B cell (primary cell): Measurements from ENCODE around the gene CRYBA2. TPM values are rescaled to one million over a fixed set of nuclear protein-coding genes. Genes with fewer than 3 reads are reported as not detected.

ENCODE experiments used
- ATAC-seq: fragments of 200-7000 bp; cut with Tn5 transposase; one replicate; pipeline ENCODE4 v1.10.0; 2021; ENCODE audit warnings: low read depth, mild to moderate bottlenecking, moderate number of reproducible peaks, moderate library complexity
- CTCF ChIA-PET: fragments of 350-600 bp; sonication (Branson Sonifier 250); formaldehyde crosslinking; loops from one replicate; lab custom pipeline; 2021; ENCODE audit warnings: antibody characterized with exemption, inconsistent platforms; lab: Charles Lee
- POLR2A ChIA-PET: fragments of 350-600 bp; sonication (Branson Sonifier 250); formaldehyde crosslinking; loops from one replicate; lab custom pipeline; 2021; ENCODE audit warnings: antibody characterized with exemption; lab: Charles Lee
- DNase-seq: peaks from one replicate; pipeline ENCODE4 v3.0.0; 2013
- H2AFZ ChIP-seq: 2 replicates; pipeline ENCODE4 v1.6.1; 2012; ENCODE audit warnings: mild to moderate bottlenecking, low read depth, low read length; ENCODE audit not compliant: insufficient read depth, poor library complexity, severe bottlenecking
- H3K27ac ChIP-seq, 2 donors: 1 replicate in 1 of 2; 2 replicates in 1 of 2; pipeline ENCODE4 v1.5.1; 2012 to 2013; ENCODE audit warnings: low read length in 2 of 2, mild to moderate bottlenecking in 2 of 2, moderate library complexity in 1 of 2
- H3K27me3 ChIP-seq, 4 experiments: fragments of 200-600 bp in 1 of 4; sonication (generic) in 1 of 4; replicated peaks in 1 of 4; 1 replicate in 2 of 4; 2 replicates in 2 of 4; pipeline versions ENCODE4 v1.6.1 to v1.7.0; 2013 to 2016; ENCODE audit warnings: low read length in 3 of 4, mild to moderate bottlenecking in 2 of 4, mixed read lengths in 1 of 4, moderate library complexity in 1 of 4; ENCODE audit not compliant: insufficient read depth in 4 of 4, control insufficient read depth in 3 of 4; ENCODE audit errors: control extremely low read depth in 1 of 4
- H3K36me3 ChIP-seq, 2 experiments: replicated peaks in 1 of 2; 1 replicate in 1 of 2; 2 replicates in 1 of 2; pipeline versions ENCODE4 v1.6.1 to v1.7.1; 2013; ENCODE audit warnings: low read length in 1 of 2; ENCODE audit not compliant: insufficient read depth in 2 of 2, control insufficient read depth in 1 of 2; ENCODE audit errors: control extremely low read depth in 1 of 2, extremely low read depth in 1 of 2
- H3K4me1 ChIP-seq, 2 donors: fragments of 200-600 bp in 1 of 2; sonication (generic) in 1 of 2; 1 replicate in 1 of 2; 2 replicates in 1 of 2; pipeline versions ENCODE4 v1.5.1 to v1.6.1; 2013 to 2017; ENCODE audit warnings: low read length in 2 of 2; ENCODE audit not compliant: control insufficient read depth in 2 of 2, insufficient read depth in 2 of 2
- H3K4me2 ChIP-seq: replicated peaks from 2 replicates; pipeline ENCODE3; 2012; ENCODE audit warnings: mild to moderate bottlenecking, low read depth, low read length; ENCODE audit not compliant: poor library complexity, severe bottlenecking
- H3K4me3 ChIP-seq, 5 experiments: fragments of 200-600 bp in 1 of 5; sonication (generic) in 1 of 5; 1 replicate in 3 of 5; 2 replicates in 2 of 5; pipeline versions ENCODE4 v1.5.1 to v1.7.0; 2011 to 2016; ENCODE audit warnings: low read length in 4 of 5, mild to moderate bottlenecking in 4 of 5, low read depth in 2 of 5, control low read depth in 1 of 5, moderate library complexity in 1 of 5; ENCODE audit not compliant: insufficient read depth in 1 of 5; ENCODE audit errors: control extremely low read depth in 1 of 5, extremely low read depth in 1 of 5
- H3K79me2 ChIP-seq: fragments of 200-600 bp; sonication (generic); one replicate; pipeline ENCODE4 v1.6.0; 2016; ENCODE audit warnings: low read length; ENCODE audit not compliant: control insufficient read depth, insufficient read depth
- H3K9ac ChIP-seq: fragments of 200-600 bp; sonication (generic); 2 replicates; pipeline ENCODE4 v1.6.1; 2017; ENCODE audit warnings: mild to moderate bottlenecking, low read length, moderate library complexity
- H3K9me3 ChIP-seq, 3 donors: one replicate each; pipeline versions ENCODE4 v1.6.1 to v1.7.1; 2013; ENCODE audit warnings: low read length in 2 of 3; ENCODE audit not compliant: control insufficient read depth in 2 of 3, insufficient read depth in 1 of 3; ENCODE audit errors: control extremely low read depth in 1 of 3
- H4K20me1 ChIP-seq: 2 replicates; pipeline ENCODE4 v1.6.0; 2012; ENCODE audit warnings: mild to moderate bottlenecking, low read length; ENCODE audit not compliant: insufficient read depth, control insufficient read depth, poor library complexity, severe bottlenecking
- H3K27ac Mint-ChIP-seq: one replicate; pipeline ENCODE4 v1.8.0; 2021; ENCODE audit warnings: mixed read lengths
- H3K27me3 Mint-ChIP-seq: one replicate; pipeline ENCODE4 v1.8.0; 2021; ENCODE audit warnings: mixed read lengths
- H3K4me1 Mint-ChIP-seq: one replicate; pipeline ENCODE4 v1.8.0; 2021; ENCODE audit warnings: mixed read lengths
- H3K4me3 Mint-ChIP-seq: one replicate; pipeline ENCODE4 v1.8.0; 2021; ENCODE audit warnings: mixed read lengths
- H3K9me3 Mint-ChIP-seq: one replicate; pipeline ENCODE4 v1.8.0; 2022; ENCODE audit warnings: mixed read lengths; ENCODE audit not compliant: insufficient read depth
- CTCF ChIP-seq: fragments of 200-600 bp; IDR thresholded peaks from one replicate; pipeline ENCODE4 v1.8.0; 2022; ENCODE audit warnings: antibody characterized with exemption, mild to moderate bottlenecking
- EZH2 ChIP-seq: IDR thresholded peaks from 2 replicates; pipeline ENCODE4 v1.6.1; 2012; ENCODE audit warnings: borderline replicate concordance, low read depth, mild to moderate bottlenecking, moderate library complexity, low read length; ENCODE audit not compliant: insufficient read depth, poor library complexity, severe bottlenecking
- WGBS: methylation state at CpG from one replicate; pipeline ENCODE4 v1.1.5; 2013; ENCODE audit warnings: missing lambda C conversion rate; ENCODE audit not compliant: insufficient coverage; 5-methylcytosine and 5-hydroxymethylcytosine counted together
- intact Hi-C: fragments of 100-400 bp; cut with micrococcal nuclease; formaldehyde crosslinking; loops from one replicate; pipeline ENCODE4 v1.10.0; 2022
- polyA plus RNA-seq: library from polyadenylated mRNA; depleted of rRNA; stranded (reverse); fragments of >200 nt; gene quantifications from 2 replicates; pipeline ENCODE4 v1.2.3, GENCODE V29; 2012
- total RNA-seq, 2 donors: library from RNA; stranded (reverse); fragments of 120-200 nt in 1 of 2; gene quantifications; 1 replicate in 1 of 2; 2 replicates in 1 of 2; pipeline versions ENCODE4 v1.2.3 to v1.2.4, GENCODE V29; 2013 to 2022

The CRYBA2 gene
- total and polyA plus RNA-seq, 2 donors (not counting 1 experiment from before 2014, with no cell fraction given) = not detected

- no peak overlapping the region for H3K4me2 ChIP-seq
- no peak for TF ChIP-seq CTCF
- TF ChIP-seq EZH2 = no peak
- H3K4me3 Mint-ChIP-seq = no peak overlapping the region
- H3K4me1 ChIP-seq = peaks cover 36 to 53% of the 10 kb centered on the region in 2 donors
- CTCF ChIA-PET = interaction anchor here (0.8 to 3.3 kb wide), 5 partner anchors 8 to 122 kb away, joined by 3 to 17 read pairs (median 4); no protein-coding TSS in a partner anchor
- no peak overlapping the region for H3K4me3 ChIP-seq
- H3K4me1 Mint-ChIP-seq = peaks cover 24% of the 10 kb centered on the region
- H3K9me3 Mint-ChIP-seq = no peaks in the 10 kb centered on the region
- H3K36me3 ChIP-seq = no peaks in the 10 kb centered on the region
- H2AFZ ChIP-seq = no peak overlapping the region
- DNase-seq = no peak
- H4K20me1 ChIP-seq = no peaks in the 10 kb centered on the region
- intact Hi-C loops = loop anchor here (10.0 kb wide), 1 partner anchor 58 kb away; no protein-coding TSS in a partner anchor
- H3K27me3 ChIP-seq = peaks cover 0 to 90% (median 52%) of the 10 kb centered on the region in 4 experiments
- no peak overlapping the region for H3K27ac ChIP-seq
- peaks cover 53% of the 10 kb centered on the region for H3K27me3 Mint-ChIP-seq
- ATAC-seq = no peak
- H3K9me3 ChIP-seq = peaks cover 0 to 29% (median 0%) of the 10 kb centered on the region in 3 donors
- POLR2A ChIA-PET = interaction anchor here (0.6 kb wide), 1 partner anchor 503 kb away, joined by 6 read pairs; no protein-coding TSS in a partner anchor
- H3K27ac Mint-ChIP-seq = no peak overlapping the region
- H3K9ac ChIP-seq = no peak overlapping the region
- WGBS = 58% methylated on average over 3 of the region's 4 CpGs
- no peaks in the 10 kb centered on the region for H3K79me2 ChIP-seq
These were observed 3.7 kb upstream of the CRYBA2 start for GRCh38 chr2:218996937-218997336.
